HTR-8/SVneo (cell line): ENCODE data around the gene SBF2.
A peak's percentile ranks its signal among the peaks of the same experiment; 100 is the strongest.

Experiments
- DNase-seq: peaks from one replicate; pipeline ENCODE4 v3.0.0; 2011; ENCODE audit warnings: low spot score, mixed read lengths; ENCODE audit not compliant: insufficient read length
- FAIRE-seq: peaks from 2 replicates; lab custom pipeline; 2011; peaks lifted over from hg19 to GRCh38; lab: Jason Lieb, UNC

SBF2 gene

GRCh38 chr11:9808943-9809342 lies 485.1 kb downstream of the SBF2 start:
- DNase-seq (no peak), FAIRE-seq (no peak)

- FAIRE-seq (no peak), DNase-seq (no peak)
Measured at GRCh38 chr11:9806946-9807687, 486.9 kb downstream of the SBF2 start.

- no peak for FAIRE-seq
Measured at GRCh38 chr11:9804419-9804902, 489.6 kb downstream of the SBF2 start.

GRCh38 chr11:9803685-9804418 lies 490.2 kb downstream of the SBF2 start:
- FAIRE-seq (no peak), DNase-seq (no peak)

More at GRCh38 chr11:9804419-9804902, 489.6 kb downstream of the SBF2 start:
- DNase-seq = no peak

GRCh38 chr11:9802291-9802861 lies 491.6 kb downstream of the SBF2 start:
- no peak for DNase-seq
- FAIRE-seq = no peak

GRCh38 chr11:9799886-9800285 lies 494.1 kb downstream of the SBF2 start:
- no peak for FAIRE-seq
- DNase-seq = no peak

GRCh38 chr11:9797300-9797699 lies 496.7 kb downstream of the SBF2 start:
- no peak for DNase-seq

GRCh38 chr11:9796854-9797253 lies 497.2 kb downstream of the SBF2 start:
- FAIRE-seq = no peak
- DNase-seq = no peak

More at GRCh38 chr11:9797300-9797699, 496.7 kb downstream of the SBF2 start:
- FAIRE-seq = no peak

GRCh38 chr11:9796266-9796665 lies 497.8 kb downstream of the SBF2 start:
- no peak for FAIRE-seq

GRCh38 chr11:9790703-9791102 lies 503.3 kb downstream of the SBF2 start:
- DNase-seq (no peak), FAIRE-seq (no peak)

More at GRCh38 chr11:9796266-9796665, 497.8 kb downstream of the SBF2 start:
- no peak for DNase-seq

GRCh38 chr11:9789910-9790309 lies 504.1 kb downstream of the SBF2 start:
- DNase-seq (no peak), FAIRE-seq (no peak)

- no peak for FAIRE-seq
- peak; percentile 31 for DNase-seq
Measured at GRCh38 chr11:9787981-9788521, 506.0 kb downstream of the SBF2 start.

GRCh38 chr11:9787260-9787659 lies 506.8 kb downstream of the SBF2 start:
- no peak for DNase-seq
- no peak for FAIRE-seq

- FAIRE-seq (no peak), DNase-seq (no peak)
Measured at GRCh38 chr11:9784602-9785315, 509.3 kb downstream of the SBF2 start.

- DNase-seq = no peak
Measured at GRCh38 chr11:9783986-9784385, 510.0 kb downstream of the SBF2 start.

GRCh38 chr11:9780929-9781328 lies 513.1 kb downstream of the SBF2 start:
- FAIRE-seq = no peak
- DNase-seq = no peak

More at GRCh38 chr11:9783986-9784385, 510.0 kb downstream of the SBF2 start:
- FAIRE-seq = no peak

GRCh38 chr11:9777525-9777924 lies 516.5 kb downstream of the SBF2 start:
- FAIRE-seq = peak; percentile 51
- no peak for DNase-seq

GRCh38 chr11:9777066-9777465 lies 517.0 kb downstream of the SBF2 start:
- DNase-seq (no peak), FAIRE-seq (no peak)

- FAIRE-seq = no peak
Measured at GRCh38 chr11:9776203-9776602, 517.8 kb downstream of the SBF2 start.

GRCh38 chr11:9775398-9775779 lies 518.6 kb downstream of the SBF2 start:
- FAIRE-seq = no peak
- no peak for DNase-seq

More at GRCh38 chr11:9776203-9776602, 517.8 kb downstream of the SBF2 start:
- no peak for DNase-seq
